GM19455 (cell line): ENCODE results near the gene LGALS1.

Source experiments
- ATAC-seq: cut with Tn5 transposase; IDR thresholded peaks from one replicate; pipeline ENCODE4 v1.9.1; 2021; ENCODE audit not compliant: unreplicated experiment

LGALS1 gene

DNA sequence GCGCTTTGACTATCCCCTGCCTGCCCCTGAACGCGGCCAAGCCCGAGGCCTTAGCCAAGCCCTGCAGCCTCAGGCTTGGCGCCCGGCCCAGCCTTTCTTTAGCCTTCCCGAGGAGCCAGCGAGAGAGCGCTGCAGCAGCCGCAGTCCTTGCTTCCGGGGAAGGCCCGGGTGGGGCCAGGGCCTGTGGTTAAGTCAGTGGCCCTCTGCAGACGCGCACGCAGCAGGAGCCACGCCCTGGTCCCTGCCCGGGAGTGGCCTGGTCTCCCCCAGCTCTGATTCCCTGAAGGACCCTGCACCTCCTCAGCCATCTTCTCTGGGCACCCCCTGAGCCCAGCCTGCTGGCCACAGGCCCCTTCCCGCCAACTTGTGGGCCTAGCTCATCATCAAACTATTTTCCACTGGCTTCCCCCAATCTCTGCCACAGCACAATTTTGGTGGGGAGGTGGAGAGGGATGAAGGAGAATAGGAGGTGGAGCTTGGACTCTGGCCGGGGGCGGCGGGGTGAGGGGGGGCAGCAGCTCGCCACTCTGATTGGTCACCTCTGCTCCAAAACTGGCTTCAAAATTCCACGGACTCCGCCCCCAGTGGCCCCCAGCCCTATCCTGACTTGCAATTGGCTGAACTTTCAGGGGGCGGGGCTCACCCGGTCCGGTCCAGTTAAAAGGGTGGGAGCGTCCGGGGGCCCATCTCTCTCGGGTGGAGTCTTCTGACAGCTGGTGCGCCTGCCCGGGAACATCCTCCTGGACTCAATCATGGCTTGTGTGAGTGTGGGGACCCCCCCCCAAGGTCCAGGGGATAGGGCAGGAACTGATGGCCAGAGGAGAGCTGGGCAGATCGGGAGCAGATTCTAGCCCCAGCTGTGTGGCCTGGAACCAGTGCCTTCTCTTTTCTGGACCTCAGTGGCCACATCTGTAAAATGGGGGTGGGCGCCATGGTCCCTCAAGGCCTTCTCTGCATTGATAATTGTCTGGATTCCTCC is at the start of gene LGALS1:
Gene LGALS1, plus strand, starts transcription at position 686 of the 979 bp plus-strand sequence. Its CDS starts 67 bp downstream, at position 753.
- peak; percentile 39 for ATAC-seq

- no peak for ATAC-seq
These were observed 49.7 kb upstream of the LGALS1 start for GRCh38 chr22:37625737-37626136.

- no peak for ATAC-seq
These were observed 49.3 kb upstream of the LGALS1 start for GRCh38 chr22:37626144-37626543.

GRCh38 chr22:37626556-37627075 is 48.8 kb upstream of the LGALS1 start:
- ATAC-seq = no peak

- no peak for ATAC-seq
These were observed 48.3 kb upstream of the LGALS1 start for GRCh38 chr22:37627121-37627520.

GRCh38 chr22:37627545-37627944 is 47.9 kb upstream of the LGALS1 start:
- ATAC-seq = no peak

GRCh38 chr22:37628830-37629229 is 46.6 kb upstream of the LGALS1 start:
- ATAC-seq = no peak

GRCh38 chr22:37629928-37630327 is 45.5 kb upstream of the LGALS1 start:
- ATAC-seq = no peak

- ATAC-seq = no peak
These were observed 44.5 kb upstream of the LGALS1 start for GRCh38 chr22:37630839-37631435.

GRCh38 chr22:37631448-37632173 is 43.8 kb upstream of the LGALS1 start:
- ATAC-seq = no peak

- ATAC-seq = peak; percentile 9
These were observed 43.0 kb upstream of the LGALS1 start for GRCh38 chr22:37632174-37633088.

DNA sequence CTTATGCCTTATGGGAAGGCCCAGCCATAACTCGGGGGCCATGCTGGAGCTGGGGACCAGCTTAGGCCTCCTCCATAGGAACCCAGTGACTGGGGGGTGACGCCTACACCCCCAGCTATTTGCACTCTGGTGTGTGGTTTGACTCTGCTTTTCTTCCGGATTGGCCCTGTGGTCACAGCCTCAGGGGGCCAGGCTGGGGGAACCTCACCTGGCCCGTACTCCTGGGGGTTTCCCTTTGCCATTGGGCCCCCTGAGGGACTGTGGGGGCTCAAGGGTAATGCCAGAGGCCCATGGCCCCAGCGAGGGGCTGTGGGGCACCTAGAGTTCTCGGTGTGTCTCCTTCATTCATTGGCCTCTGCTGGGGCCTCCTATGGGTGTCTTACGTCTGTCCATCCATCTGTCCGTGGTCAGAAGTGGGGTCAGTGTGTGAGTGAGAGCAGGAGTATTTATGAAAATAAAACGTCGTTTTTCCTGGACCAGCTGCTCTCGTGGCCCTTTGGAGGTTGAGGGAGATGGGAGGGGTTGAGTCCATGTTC is 42.3 kb upstream of the LGALS1 start:
- ATAC-seq = peak; percentile 52

DNA sequence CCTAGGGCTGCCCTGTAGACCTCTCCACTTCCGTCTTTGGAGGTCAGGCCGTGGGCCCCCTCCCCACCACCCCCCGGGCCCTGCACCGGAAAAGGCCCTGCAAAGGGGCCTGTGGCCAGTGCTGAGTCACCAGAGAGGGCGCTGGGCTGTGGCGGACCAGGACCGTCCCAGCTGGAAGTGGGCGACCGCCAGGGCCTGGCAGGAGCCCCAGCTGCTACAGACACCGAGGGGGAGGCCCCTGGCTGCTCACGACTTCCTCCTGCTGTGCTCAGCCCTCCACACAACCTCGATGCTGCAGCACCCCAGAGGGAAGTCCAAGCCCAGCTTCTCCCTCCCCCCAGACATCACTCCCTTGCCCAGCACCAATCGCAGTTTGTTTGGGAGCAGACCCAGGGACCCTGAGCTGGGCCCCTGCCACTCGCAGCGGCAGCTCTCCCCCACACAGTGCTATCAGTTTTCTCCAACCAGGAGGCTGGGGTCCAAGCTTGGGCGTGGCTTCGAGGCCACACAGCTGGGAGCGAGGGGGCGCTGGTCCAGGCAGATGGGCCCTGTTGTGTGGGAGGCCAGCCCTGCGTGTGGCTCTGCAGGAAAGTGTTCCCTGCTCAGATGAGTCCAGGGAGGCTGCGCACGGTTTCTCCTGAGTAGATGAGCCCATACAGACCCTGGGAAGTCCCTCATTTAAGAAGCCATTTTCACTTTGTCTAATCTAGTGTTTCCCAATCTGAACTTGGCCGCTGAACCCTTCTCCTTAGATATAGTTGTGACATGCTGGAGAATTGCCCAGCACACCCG is 41.6 kb upstream of the LGALS1 start:
- ATAC-seq = peak; percentile 47

- ATAC-seq = no peak
These were observed 41.0 kb upstream of the LGALS1 start for GRCh38 chr22:37634417-37634924.

GRCh38 chr22:37635157-37635556 is 40.3 kb upstream of the LGALS1 start:
- no peak for ATAC-seq

GRCh38 chr22:37636186-37636948 is 39.1 kb upstream of the LGALS1 start:
- ATAC-seq = no peak

GRCh38 chr22:37636949-37637273 is 38.5 kb upstream of the LGALS1 start:
- ATAC-seq = no peak

DNA sequence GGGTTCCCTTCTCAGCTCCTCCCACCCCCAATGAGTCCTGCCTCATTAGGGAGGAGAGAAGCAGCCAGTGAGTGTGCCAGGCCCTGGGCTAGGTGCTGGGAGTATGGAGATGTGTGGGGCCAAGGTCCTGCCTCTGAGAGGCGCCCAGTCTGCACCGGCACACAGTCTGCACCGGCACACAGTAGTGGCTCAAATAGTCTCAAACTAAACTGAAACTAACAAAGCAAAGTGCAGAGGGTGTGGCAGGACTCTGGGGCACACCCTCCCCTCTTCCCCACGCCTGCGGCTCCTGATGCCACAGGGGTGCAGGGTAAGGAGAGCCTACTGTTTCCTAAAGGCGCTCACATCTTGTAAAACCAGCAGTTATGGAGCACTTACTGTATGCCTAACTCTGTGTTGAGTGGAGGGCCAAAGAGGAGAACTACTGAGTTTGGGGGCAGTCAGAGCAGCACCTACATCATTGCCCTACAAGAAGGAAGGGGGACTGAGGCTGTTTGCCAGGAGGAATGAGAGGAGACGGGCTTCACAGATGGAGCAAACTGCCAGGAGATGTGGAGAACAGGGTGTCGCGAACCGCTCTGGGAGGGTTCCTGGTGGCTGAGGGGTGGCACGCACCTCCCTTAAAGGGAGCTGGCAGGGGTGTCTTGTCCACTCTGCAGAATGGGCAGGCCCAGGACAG is 36.9 kb upstream of the LGALS1 start:
- ATAC-seq = no peak
